BJ (cell line): ENCODE measurements around the gene DCLRE1A. TPM values are rescaled to one million over a fixed set of nuclear protein-coding genes. Genes with fewer than 3 reads are reported as not detected.
"Not testable (repeated sequence)": the region's sequence is repeated elsewhere in the genome, so short reads cannot be mapped to it uniquely, and the experiment has no call there.

Experiments used
- CTCF ChIA-PET: fragments of 350-600 bp; formaldehyde crosslinking; extraction: SDS; loops from one replicate; lab custom pipeline; 2021; ENCODE audit warnings: antibody characterized with exemption, inconsistent platforms; lab: Yijun Ruan, JAX
- POLR2A ChIA-PET: fragments of 300-600 bp; sonication (Branson Sonifier 250); formaldehyde crosslinking; extraction: SDS; loops from one replicate; lab custom pipeline; 2021; ENCODE audit warnings: antibody characterized with exemption; lab: Charles Lee
- DNase-seq: peaks from one replicate; pipeline ENCODE4 v3.0.0-alpha.2; 2011; ENCODE audit warnings: low read depth
- H3K27me3 ChIP-seq: 2 replicates; pipeline ENCODE4 v1.6.0; 2011; ENCODE audit warnings: low read length; ENCODE audit not compliant: control insufficient read depth, insufficient read depth
- H3K36me3 ChIP-seq: 2 replicates; pipeline ENCODE4 v1.5.1; 2011; ENCODE audit warnings: low read length; ENCODE audit not compliant: control insufficient read depth, insufficient read depth
- H3K4me3 ChIP-seq: 2 replicates; pipeline ENCODE4 v1.5.1; 2011; ENCODE audit warnings: low read depth, mild to moderate bottlenecking, control low read depth, low read length
- CTCF ChIP-seq: IDR thresholded peaks from 2 replicates; pipeline ENCODE4 v1.5.1; 2011; ENCODE audit warnings: low read depth, mild to moderate bottlenecking, control low read depth, inconsistent platforms, low read length, moderate library complexity; ENCODE audit not compliant: insufficient read depth
- polyA plus RNA-seq: library from polyadenylated mRNA; depleted of rRNA; stranded (reverse); fragments of >200 nt; gene quantifications from 2 replicates; pipeline ENCODE4 v1.2.3, GENCODE V29; 2011

DCLRE1A gene
- polyA plus RNA-seq, 1 experiment, result 3.2 TPM

- ChIA-PET CTCF (interaction anchor here (0.6 to 2.1 kb wide), 4 partner anchors 9 to 279 kb away, joined by 3 to 4 read pairs (median 4); no protein-coding TSS in a partner anchor), POLR2A (no interaction called here)
- Histone ChIP-seq H3K36me3 (no peaks in the 10 kb centered on the region), H3K27me3 (no peaks in the 10 kb centered on the region; the same call in 1 of the 2 replicates), H3K4me3 (no peak overlapping the region)
- no peak for DNase-seq
- TF ChIP-seq CTCF, result no peak
Observed at GRCh38 chr10:113822174-113822573, 31.7 kb downstream of the DCLRE1A start.

- H3K27me3 ChIP-seq, H3K36me3 ChIP-seq, H3K4me3 ChIP-seq, DNase-seq, POLR2A ChIA-PET: not testable (repeated sequence)
- CTCF ChIA-PET, result interaction anchor here (1.7 to 2.1 kb wide), 2 partner anchors 10 to 280 kb away, joined by 4 read pairs; no protein-coding TSS in a partner anchor
Observed at GRCh38 chr10:113821306-113821705, 32.6 kb downstream of the DCLRE1A start.

GRCh38 chr10:113820507-113820906 lies 33.4 kb downstream of the DCLRE1A start:
- DNase-seq, result no peak
- POLR2A ChIA-PET, result no interaction called here
- no peak overlapping the region for H3K4me3 ChIP-seq
- H3K36me3 ChIP-seq, result no peaks in the 10 kb centered on the region
- H3K27me3 ChIP-seq, result no peaks in the 10 kb centered on the region; the same call in 1 of the 2 replicates
- TF ChIP-seq CTCF, result peak; percentile 5; the same call in 1 of the 2 replicates
- CTCF ChIA-PET, result interaction anchor here (0.9 kb wide), 1 partner anchor 141 kb away, joined by 3 read pairs; no protein-coding TSS in a partner anchor

- no peaks in the 10 kb centered on the region; the same call in 1 of the 2 replicates for H3K27me3 ChIP-seq
- DNase-seq, result no peak
- H3K36me3 ChIP-seq, result no peaks in the 10 kb centered on the region
- no peak for TF ChIP-seq CTCF
- ChIA-PET POLR2A (no interaction called here), CTCF (interaction anchor here (0.9 kb wide), 1 partner anchor 141 kb away, joined by 3 read pairs; no protein-coding TSS in a partner anchor)
- no peak overlapping the region for H3K4me3 ChIP-seq
Observed at GRCh38 chr10:113819989-113820388, 33.9 kb downstream of the DCLRE1A start.

- DNase-seq, result not testable (repeated sequence)
Observed at GRCh38 chr10:113814700-113815099, 39.2 kb downstream of the DCLRE1A start.

GRCh38 chr10:113808168-113808567 lies 45.7 kb downstream of the DCLRE1A start:
- no peak for TF ChIP-seq CTCF
- H3K4me3 ChIP-seq, result no peak overlapping the region
- POLR2A ChIA-PET, result interaction anchor here (0.6 to 0.7 kb wide), 2 partner anchors 8 to 355 kb away, joined by 4 to 7 read pairs; no protein-coding TSS in a partner anchor
- CTCF ChIA-PET, result no interaction called here
- H3K27me3 ChIP-seq, result peaks cover 5% of the 10 kb centered on the region; the same call in 1 of the 2 replicates
- no peaks in the 10 kb centered on the region for H3K36me3 ChIP-seq
- DNase-seq, result no peak

More at GRCh38 chr10:113814700-113815099, 39.2 kb downstream of the DCLRE1A start:
- CTCF ChIA-PET, H3K36me3 ChIP-seq, H3K4me3 ChIP-seq, POLR2A ChIA-PET, H3K27me3 ChIP-seq: not testable (repeated sequence)
